GM10847 (cell line): ENCODE results near the gene PIM1.

ENCODE experiments used
- POLR2A ChIP-seq: IDR thresholded peaks from 2 replicates; pipeline ENCODE4 v1.6.1; 2011; ENCODE audit not compliant: insufficient read length; ENCODE audit errors: extremely low read depth

PIM1 gene

GRCh38 chr6:37201726-37202125 lies 31.8 kb downstream of the PIM1 start:
- TF ChIP-seq POLR2A = no peak

- no peak for TF ChIP-seq POLR2A
Measured at GRCh38 chr6:37202788-37203491, 33.0 kb downstream of the PIM1 start.

- no peak for TF ChIP-seq POLR2A
Measured at GRCh38 chr6:37204014-37204751, 34.2 kb downstream of the PIM1 start.

- TF ChIP-seq POLR2A = no peak
Measured at GRCh38 chr6:37205175-37205996, 35.4 kb downstream of the PIM1 start.

GRCh38 chr6:37205997-37206340 lies 36.0 kb downstream of the PIM1 start:
- TF ChIP-seq POLR2A = no peak

- TF ChIP-seq POLR2A = no peak
Measured at GRCh38 chr6:37206622-37207021, 36.7 kb downstream of the PIM1 start.

GRCh38 chr6:37207903-37208456 lies 38.0 kb downstream of the PIM1 start:
- TF ChIP-seq POLR2A = no peak

GRCh38 chr6:37208793-37209192 lies 38.8 kb downstream of the PIM1 start:
- TF ChIP-seq POLR2A = no peak

GRCh38 chr6:37209461-37210205 lies 39.7 kb downstream of the PIM1 start:
- no peak for TF ChIP-seq POLR2A

GRCh38 chr6:37210313-37210968 lies 40.5 kb downstream of the PIM1 start:
- no peak for TF ChIP-seq POLR2A

GRCh38 chr6:37212268-37212667 lies 42.3 kb downstream of the PIM1 start:
- no peak for TF ChIP-seq POLR2A

GRCh38 chr6:37218061-37218460 lies 48.1 kb downstream of the PIM1 start:
- no peak for TF ChIP-seq POLR2A

GRCh38 chr6:37218511-37218910 lies 48.6 kb downstream of the PIM1 start:
- TF ChIP-seq POLR2A = no peak

- no peak for TF ChIP-seq POLR2A
Measured at GRCh38 chr6:37221585-37222124, 51.7 kb downstream of the PIM1 start.
